Natural killer cell (primary cell): ENCODE data around the gene TBCC. TPM values are rescaled to one million over a fixed set of nuclear protein-coding genes. Genes with fewer than 3 reads are reported as not detected.

Experiments used
- ATAC-seq, 3 donors: fragments of 150-1000 bp in 2 of 3; fragments of 200-7000 bp in 1 of 3; cut with Tn5 transposase; 1 replicate in 1 of 3; 2 replicates in 2 of 3; pipeline ENCODE4 v1.10.0; 2021; ENCODE audit warnings: mild to moderate bottlenecking in 2 of 3, moderate library complexity in 2 of 3
- DNase-seq, 2 donors: peaks; one replicate each; pipeline versions ENCODE4 v3.0.0 to v3.0.0-alpha.2; 2013 to 2021; ENCODE audit warnings: mixed read lengths in 1 of 2
- H3K27ac ChIP-seq: one replicate; pipeline ENCODE4 v1.5.1; 2013; ENCODE audit warnings: mild to moderate bottlenecking, low read length
- H3K27me3 ChIP-seq: one replicate; pipeline ENCODE4 v1.6.1; 2013; ENCODE audit warnings: low read length; ENCODE audit not compliant: control insufficient read depth, insufficient read depth
- H3K36me3 ChIP-seq: one replicate; pipeline ENCODE4 v1.6.1; 2013; ENCODE audit warnings: low read length; ENCODE audit not compliant: control insufficient read depth, insufficient read depth
- H3K4me1 ChIP-seq: one replicate; pipeline ENCODE4 v1.6.1; 2013; ENCODE audit warnings: low read length; ENCODE audit not compliant: control insufficient read depth, insufficient read depth
- H3K4me3 ChIP-seq: one replicate; pipeline ENCODE4 v1.5.1; 2013; ENCODE audit warnings: low read length
- H3K9me3 ChIP-seq: one replicate; pipeline ENCODE4 v1.6.1; 2013; ENCODE audit warnings: low read length; ENCODE audit not compliant: control insufficient read depth, insufficient read depth
- H3K27ac Mint-ChIP-seq, 2 donors: one replicate each; pipeline ENCODE4 v1.8.0; 2022; ENCODE audit warnings: mild to moderate bottlenecking in 2 of 2, mixed read lengths in 2 of 2, moderate library complexity in 1 of 2
- H3K27me3 Mint-ChIP-seq, 2 donors: one replicate each; pipeline ENCODE4 v1.8.0; 2022; ENCODE audit warnings: low read depth in 2 of 2, mixed read lengths in 2 of 2
- H3K36me3 Mint-ChIP-seq: one replicate; pipeline ENCODE4 v1.8.0; 2022; ENCODE audit warnings: mixed read lengths
- H3K4me1 Mint-ChIP-seq, 2 donors: one replicate each; pipeline ENCODE4 v1.8.0; 2022; ENCODE audit warnings: mixed read lengths in 2 of 2
- H3K4me3 Mint-ChIP-seq: one replicate; pipeline ENCODE4 v1.8.0; 2022; ENCODE audit warnings: mild to moderate bottlenecking, moderate library complexity, mixed read lengths
- H3K9me3 Mint-ChIP-seq, 2 donors: one replicate each; pipeline ENCODE4 v1.8.0; 2022; ENCODE audit warnings: mixed read lengths in 2 of 2
- WGBS: methylation state at CpG from one replicate; pipeline ENCODE4 v1.1.7; 2013; ENCODE audit warnings: missing lambda C conversion rate; ENCODE audit not compliant: insufficient coverage; 5-methylcytosine and 5-hydroxymethylcytosine counted together
- intact Hi-C: fragments of 100-400 bp; cut with micrococcal nuclease; formaldehyde crosslinking; loops from one replicate; pipeline ENCODE4 v1.14.2; 2022
- total RNA-seq, 4 donors: library from RNA; stranded (reverse); fragments of 120-200 nt in 1 of 4; gene quantifications; one replicate each; pipeline versions ENCODE4 v1.2.3 to v1.2.4, GENCODE V29; 2013 to 2022
- TF ChIP-seq, protein P1 (sequence below): fragments of 200-600 bp; IDR thresholded peaks from one replicate; pipeline ENCODE4 v1.8.0; 2022; ENCODE audit warnings: antibody characterized with exemption

TBCC gene
- total RNA-seq, 3 donors from 2014 or later (not counting 1 experiment from before 2014, with no cell fraction given): 64.1 to 77.6 (median 65.6) TPM

DNA sequence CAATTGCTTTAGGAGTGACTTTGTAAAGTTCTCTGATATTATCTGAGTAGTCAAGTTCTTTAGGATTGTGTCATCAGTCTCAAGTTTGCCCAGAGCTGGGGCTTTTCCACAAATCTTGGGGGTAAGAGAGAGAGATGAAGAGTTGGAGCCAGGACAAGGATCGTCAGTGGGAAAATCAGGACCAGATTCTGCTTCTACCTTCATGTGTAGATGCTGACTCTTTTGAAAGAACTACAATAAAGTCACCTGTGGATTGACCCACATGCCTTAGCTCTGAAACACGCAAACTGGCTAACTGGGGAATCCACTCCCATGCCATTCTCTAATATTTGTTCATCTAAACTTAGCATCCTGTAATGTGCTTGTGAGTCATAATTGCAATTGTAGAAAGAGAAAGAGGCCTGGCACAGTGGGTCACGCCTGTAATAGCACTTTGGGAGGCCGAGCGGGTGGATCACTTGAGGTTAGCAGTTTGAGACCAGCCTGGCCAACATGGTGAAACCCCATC, 20.3 kb upstream of the TBCC start:
- intact Hi-C loops: no loop called here
- DNase-seq (peak in 1 of 2 donors; percentile 50), ATAC-seq (peak in 2 of 3 donors; percentile 7 to 16)
- no peaks in the 10 kb centered on the region for H3K9me3 ChIP-seq
- no peaks in the 10 kb centered on the region for H3K27me3 ChIP-seq
- peaks cover 39% of the 10 kb centered on the region for H3K4me1 ChIP-seq
- WGBS: 71% methylated on average over 5 of the region's 5 CpGs
- Mint-ChIP-seq H3K4me1 (peaks cover 52% of the 10 kb centered on the region in 2 donors), H3K27ac (peak overlapping the region; percentile 88 to 94), H3K9me3 (no peaks in the 10 kb centered on the region), H3K4me3 (peak overlapping the region; percentile 82), H3K36me3 (no peaks in the 10 kb centered on the region), H3K27me3 (no peaks in the 10 kb centered on the region)
- no peak overlapping the region for H3K4me3 ChIP-seq
- no peaks in the 10 kb centered on the region for H3K36me3 ChIP-seq
- TF ChIP-seq, protein P1, sequence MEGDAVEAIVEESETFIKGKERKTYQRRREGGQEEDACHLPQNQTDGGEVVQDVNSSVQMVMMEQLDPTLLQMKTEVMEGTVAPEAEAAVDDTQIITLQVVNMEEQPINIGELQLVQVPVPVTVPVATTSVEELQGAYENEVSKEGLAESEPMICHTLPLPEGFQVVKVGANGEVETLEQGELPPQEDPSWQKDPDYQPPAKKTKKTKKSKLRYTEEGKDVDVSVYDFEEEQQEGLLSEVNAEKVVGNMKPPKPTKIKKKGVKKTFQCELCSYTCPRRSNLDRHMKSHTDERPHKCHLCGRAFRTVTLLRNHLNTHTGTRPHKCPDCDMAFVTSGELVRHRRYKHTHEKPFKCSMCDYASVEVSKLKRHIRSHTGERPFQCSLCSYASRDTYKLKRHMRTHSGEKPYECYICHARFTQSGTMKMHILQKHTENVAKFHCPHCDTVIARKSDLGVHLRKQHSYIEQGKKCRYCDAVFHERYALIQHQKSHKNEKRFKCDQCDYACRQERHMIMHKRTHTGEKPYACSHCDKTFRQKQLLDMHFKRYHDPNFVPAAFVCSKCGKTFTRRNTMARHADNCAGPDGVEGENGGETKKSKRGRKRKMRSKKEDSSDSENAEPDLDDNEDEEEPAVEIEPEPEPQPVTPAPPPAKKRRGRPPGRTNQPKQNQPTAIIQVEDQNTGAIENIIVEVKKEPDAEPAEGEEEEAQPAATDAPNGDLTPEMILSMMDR: no peak
- peak overlapping the region; percentile 40 for H3K27ac ChIP-seq

DNA sequence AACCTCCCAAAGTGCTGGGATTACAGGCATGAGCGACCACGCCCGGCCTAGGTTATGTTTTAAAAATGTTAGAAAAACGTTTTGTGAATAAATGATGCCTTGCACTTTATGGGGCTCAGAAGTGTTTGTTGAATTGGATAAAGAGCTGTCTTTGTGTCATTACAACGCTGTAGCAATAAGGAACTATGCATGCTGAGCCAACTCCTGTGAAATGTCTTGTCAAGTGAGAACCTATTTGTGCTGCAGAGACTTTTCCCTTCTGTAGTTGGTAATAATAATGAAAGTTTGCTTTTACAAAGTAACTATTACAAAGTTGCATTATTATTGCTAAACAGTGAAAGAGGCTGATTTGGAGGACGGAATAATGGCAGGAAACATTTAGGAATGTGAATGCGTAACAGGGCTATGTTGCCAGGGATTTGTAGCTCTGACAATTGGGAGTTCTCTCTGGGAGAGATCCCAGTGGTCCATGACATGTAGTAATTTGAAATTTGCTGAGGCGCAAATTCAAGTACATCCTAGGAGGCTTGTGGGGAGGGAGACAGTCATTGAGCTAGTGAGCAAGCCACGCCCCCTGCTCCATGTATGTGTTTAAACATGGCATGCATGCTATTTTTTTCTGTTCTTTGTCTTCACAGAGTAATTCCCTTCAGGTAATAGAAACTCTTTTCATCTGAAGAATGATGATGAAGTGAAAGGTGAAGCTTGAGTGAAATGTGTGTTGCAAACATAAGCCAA, 19.2 kb upstream of the TBCC start:
- Histone ChIP-seq H3K4me3 (no peak overlapping the region), H3K4me1 (peaks cover 29% of the 10 kb centered on the region), H3K27ac (no peak overlapping the region), H3K27me3 (no peaks in the 10 kb centered on the region), H3K36me3 (no peaks in the 10 kb centered on the region), H3K9me3 (no peaks in the 10 kb centered on the region)
- H3K4me3 Mint-ChIP-seq: no peak overlapping the region
- WGBS: 92% methylated on average over 9 of the region's 9 CpGs
- H3K36me3 Mint-ChIP-seq: no peaks in the 10 kb centered on the region
- H3K27me3 Mint-ChIP-seq: no peaks in the 10 kb centered on the region
- H3K9me3 Mint-ChIP-seq: no peaks in the 10 kb centered on the region
- TF ChIP-seq, protein P1: no peak
- ATAC-seq (no peak), DNase-seq (no peak)
- intact Hi-C loops: no loop called here
- peaks cover 43 to 45% of the 10 kb centered on the region in 2 donors for H3K4me1 Mint-ChIP-seq
- H3K27ac Mint-ChIP-seq: peak overlapping the region; percentile 88 to 94

DNA sequence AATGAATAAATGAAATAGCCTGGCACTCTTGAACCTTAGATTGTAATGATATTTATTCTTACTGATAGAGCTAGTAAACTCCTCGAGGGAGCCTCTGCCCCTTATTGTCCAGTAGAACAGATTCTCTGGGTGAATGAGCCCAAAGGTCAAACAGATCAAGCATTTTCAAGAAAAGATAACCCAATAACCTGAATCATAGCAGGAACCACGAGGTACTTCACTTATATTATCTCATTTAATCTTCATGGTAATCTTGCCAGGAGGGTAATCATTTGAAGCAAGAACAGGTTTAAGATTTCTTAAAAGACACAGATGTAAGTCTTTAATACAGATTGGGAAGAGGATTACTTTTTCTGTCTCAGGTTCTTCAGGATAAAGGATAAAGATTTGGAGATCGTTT, 17.0 kb upstream of the TBCC start:
- Mint-ChIP-seq H3K9me3 (no peaks in the 10 kb centered on the region), H3K4me3 (no peak overlapping the region), H3K4me1 (peaks cover 31 to 44% of the 10 kb centered on the region in 2 donors), H3K27ac (no peak overlapping the region), H3K36me3 (no peaks in the 10 kb centered on the region), H3K27me3 (no peaks in the 10 kb centered on the region)
- TF ChIP-seq, protein P1: no peak
- H3K36me3 ChIP-seq: peaks cover 2% of the 10 kb centered on the region
- no peak for DNase-seq
- 100% methylated on average over 1 of the region's 3 CpGs for WGBS
- intact Hi-C loops: no loop called here
- H3K4me1 ChIP-seq: peaks cover 18% of the 10 kb centered on the region
- H3K4me3 ChIP-seq: no peak overlapping the region
- H3K27ac ChIP-seq: no peak overlapping the region
- H3K9me3 ChIP-seq: no peaks in the 10 kb centered on the region
- H3K27me3 ChIP-seq: no peaks in the 10 kb centered on the region
- ATAC-seq: no peak
